ENCODE results near the gene SIGLEC11.
"Not testable (repeated sequence)": the region's sequence is repeated elsewhere in the genome, so short reads cannot be mapped to it uniquely, and the experiment has no call there.

The SIGLEC11 gene

DNA sequence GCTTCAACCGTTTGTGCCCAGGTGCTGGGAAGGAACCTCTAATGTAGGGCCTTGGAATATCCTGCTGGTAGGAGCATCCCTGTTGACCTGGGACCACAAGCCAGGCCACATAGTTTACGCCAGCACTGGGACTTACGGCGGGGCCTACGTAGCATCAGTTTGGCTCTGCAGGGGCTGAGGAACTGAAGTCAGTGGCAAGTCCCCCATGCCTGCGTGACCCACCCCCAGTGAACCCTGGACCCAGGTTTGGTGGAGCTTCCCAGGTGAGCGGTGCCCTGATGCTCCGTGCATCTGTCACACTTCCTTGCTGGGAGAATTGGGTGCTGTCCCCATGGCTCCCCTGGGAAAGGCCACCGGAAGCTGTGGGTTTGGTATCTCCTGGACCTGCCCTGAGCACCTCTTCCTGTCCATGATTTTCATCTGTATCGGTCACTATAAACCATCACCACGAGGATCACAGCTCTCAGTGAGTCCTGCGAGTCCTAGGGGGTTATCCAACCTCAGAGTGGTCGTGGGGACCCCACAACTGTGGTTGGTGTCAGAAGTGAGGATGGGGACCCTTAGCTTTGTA lies 9.9 kb downstream of the SIGLEC11 start:
- no peak for DNase-seq (ENCODE audit: low read depth)

DNA sequence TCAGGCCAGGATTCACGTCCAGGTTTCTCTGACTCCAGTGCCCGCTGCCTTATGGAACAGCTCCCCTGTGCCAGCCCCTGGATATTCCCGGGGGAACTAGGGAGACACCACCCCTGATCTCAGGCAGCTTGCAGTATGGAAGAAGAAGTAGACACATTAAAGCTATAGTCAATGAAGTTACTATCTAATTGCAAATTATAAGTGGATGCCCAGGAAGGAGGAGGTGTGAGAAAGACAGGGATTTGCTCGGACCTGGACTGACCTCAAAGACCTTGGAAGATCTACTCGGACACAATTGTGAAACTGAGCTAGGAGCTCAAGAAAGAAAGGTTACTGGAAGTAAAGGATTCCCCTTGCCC lies 10.4 kb downstream of the SIGLEC11 start:
- DNase-seq (ENCODE audit: low read depth), result no peak

- DNase-seq (ENCODE audit: low read depth), result peak; percentile 36
Measured at GRCh38 chr19:49949742-49950589, 11.0 kb downstream of the SIGLEC11 start.

DNA sequence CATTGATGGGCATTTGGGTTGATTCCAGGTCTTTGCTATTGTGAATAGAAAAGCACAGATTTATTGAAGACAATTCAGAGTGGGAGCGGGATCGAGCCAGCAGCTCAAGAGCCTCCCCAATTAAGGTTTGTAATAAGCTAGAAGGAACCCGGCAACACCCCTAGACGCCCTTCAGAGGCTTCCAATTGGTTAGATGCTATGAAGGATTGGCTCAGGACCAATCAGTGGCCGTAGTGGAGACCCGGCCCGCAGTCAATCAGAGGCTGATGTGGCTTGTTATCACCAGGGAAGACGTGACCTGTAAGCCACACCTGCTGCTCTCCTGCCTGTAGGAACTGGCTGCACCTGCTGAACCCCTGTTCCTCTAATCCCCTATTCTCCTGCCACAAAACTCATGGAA lies 14.6 kb downstream of the SIGLEC11 start:
- no peak for DNase-seq (ENCODE audit: low read depth)

- DNase-seq (ENCODE audit: low read depth), result not testable (repeated sequence)
Measured at GRCh38 chr19:49944567-49944966, 16.4 kb downstream of the SIGLEC11 start.

GRCh38 chr19:49940482-49940791 lies 20.5 kb downstream of the SIGLEC11 start:
- DNase-seq (ENCODE audit: low read depth), result no peak

DNA sequence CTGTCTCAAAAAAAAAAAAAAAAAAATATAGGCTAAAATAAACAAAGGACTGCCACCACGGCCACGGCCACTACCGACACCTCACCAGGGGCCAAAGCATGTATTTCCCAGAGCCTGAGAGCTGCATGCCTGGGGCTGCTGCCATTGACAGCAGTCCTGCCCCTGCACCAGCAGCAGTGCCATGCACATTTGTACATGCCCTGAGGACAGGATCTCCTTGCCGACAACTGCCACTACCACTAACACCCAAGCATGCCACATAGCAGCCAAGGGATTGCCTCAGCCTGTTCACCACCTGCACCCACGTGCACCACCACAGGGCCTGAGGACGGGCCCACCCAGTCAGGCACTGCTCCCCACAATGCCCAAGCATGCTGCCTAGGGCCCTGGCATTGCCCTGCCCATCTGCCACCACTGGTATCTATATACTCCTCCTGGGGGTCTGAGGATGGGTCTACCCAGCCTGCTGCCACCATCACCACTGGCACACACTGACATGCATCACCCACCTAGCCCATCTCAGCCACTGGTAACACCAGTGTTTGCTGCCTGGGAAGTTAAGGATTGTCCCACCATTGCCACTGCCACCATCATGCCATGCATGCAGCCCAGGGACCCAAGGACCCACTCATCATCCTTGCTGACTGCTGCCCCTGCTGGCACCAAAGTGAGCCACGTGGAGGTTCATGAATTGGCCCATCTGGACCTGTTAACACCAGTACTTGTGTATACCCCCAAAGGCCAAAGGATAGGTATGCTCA lies 21.1 kb downstream of the SIGLEC11 start:
- no peak for DNase-seq (ENCODE audit: low read depth)

DNA sequence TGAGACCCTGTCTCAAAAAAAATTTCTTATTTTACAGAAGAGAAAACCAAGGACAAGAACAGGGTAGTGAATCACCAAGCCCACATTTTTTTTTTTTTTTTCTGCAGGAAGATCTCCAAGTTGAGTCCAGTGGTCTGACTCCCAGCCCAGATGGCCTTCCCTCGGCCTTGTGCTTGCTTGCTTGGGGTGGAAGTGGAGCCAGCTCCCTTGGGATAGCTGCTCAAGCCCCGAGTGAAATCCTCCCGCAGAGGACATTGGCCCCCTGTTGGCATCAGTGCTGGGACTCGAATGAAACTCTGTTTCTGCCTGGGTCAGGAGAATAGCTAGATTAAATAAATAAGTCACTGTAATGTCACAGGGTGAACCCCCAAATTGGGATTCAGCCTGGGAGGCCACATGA lies 22.3 kb downstream of the SIGLEC11 start:
- DNase-seq (ENCODE audit: low read depth), result no peak

DNA sequence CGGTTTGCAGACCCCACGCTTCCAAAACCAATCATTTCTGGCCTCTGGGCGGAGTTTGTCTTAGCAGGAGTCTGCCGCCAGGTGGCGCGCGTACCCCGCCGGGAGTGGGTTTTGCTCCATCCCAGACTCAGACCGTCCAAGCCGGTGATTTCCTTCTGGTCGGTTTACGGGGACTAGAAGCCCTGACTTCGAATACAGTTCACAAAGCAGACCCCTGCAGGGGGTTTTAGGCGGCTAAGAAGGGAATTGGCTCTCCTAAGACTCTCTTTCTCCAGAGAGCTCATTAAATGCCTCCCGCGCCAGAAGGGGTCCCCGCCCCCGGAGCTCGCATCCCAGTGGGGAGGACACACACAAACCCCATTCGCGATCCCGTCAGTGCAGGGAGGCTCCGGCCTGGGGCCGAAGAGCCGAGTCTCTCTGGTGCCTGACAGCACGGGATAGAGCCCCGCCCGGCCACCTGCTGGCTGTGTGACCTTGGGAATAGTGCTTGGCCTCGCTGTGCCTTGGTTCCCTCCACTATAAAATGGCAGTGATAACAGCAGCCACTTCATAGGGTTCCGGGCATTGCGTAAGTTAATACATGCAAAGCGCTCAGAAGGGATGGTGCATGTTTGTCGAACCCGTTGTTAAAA lies 23.1 kb downstream of the SIGLEC11 start:
- DNase-seq (ENCODE audit: low read depth), result peak; percentile 35

DNA sequence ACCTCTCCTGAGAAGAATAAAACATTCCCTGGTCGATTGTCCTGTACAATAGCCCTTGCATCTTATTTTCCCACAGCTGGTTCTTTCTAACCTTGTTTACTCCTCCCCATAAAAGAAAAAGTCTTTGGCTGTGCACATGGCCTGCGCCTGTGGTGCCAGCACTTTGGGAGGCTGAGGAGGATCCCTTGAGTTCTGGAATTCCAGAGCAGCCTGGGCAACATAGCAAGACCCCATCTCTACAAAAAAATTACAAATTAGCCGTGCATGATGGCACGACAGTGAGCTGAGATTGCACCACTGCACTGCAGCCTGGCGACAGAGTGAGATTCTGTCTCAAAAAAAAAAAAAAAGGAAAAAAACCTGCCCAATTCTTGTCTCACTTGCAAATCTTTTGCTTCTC lies 24.4 kb downstream of the SIGLEC11 start:
- DNase-seq (ENCODE audit: low read depth), result no peak

GRCh38 chr19:49933643-49934042 lies 27.3 kb downstream of the SIGLEC11 start:
- no peak for DNase-seq (ENCODE audit: low read depth)

DNA sequence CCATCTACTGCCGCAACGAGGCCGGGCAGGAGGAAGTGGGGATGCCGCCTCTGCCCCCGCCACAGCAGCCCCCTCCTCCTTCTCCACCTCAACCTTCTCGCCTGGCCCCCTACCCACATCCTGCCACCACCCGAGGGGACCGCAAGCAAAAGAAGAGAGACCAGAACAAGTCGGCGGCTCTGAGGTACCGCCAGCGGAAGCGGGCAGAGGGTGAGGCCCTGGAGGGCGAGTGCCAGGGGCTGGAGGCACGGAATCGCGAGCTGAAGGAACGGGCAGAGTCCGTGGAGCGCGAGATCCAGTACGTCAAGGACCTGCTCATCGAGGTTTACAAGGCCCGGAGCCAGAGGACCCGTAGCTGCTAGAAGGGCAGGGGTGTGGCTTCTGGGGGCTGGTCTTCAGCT lies 28.2 kb downstream of the SIGLEC11 start:
- DNase-seq (ENCODE audit: low read depth), result no peak

GRCh38 chr19:49932041-49932451 lies 28.9 kb downstream of the SIGLEC11 start:
- DNase-seq (ENCODE audit: low read depth), result no peak

DNA sequence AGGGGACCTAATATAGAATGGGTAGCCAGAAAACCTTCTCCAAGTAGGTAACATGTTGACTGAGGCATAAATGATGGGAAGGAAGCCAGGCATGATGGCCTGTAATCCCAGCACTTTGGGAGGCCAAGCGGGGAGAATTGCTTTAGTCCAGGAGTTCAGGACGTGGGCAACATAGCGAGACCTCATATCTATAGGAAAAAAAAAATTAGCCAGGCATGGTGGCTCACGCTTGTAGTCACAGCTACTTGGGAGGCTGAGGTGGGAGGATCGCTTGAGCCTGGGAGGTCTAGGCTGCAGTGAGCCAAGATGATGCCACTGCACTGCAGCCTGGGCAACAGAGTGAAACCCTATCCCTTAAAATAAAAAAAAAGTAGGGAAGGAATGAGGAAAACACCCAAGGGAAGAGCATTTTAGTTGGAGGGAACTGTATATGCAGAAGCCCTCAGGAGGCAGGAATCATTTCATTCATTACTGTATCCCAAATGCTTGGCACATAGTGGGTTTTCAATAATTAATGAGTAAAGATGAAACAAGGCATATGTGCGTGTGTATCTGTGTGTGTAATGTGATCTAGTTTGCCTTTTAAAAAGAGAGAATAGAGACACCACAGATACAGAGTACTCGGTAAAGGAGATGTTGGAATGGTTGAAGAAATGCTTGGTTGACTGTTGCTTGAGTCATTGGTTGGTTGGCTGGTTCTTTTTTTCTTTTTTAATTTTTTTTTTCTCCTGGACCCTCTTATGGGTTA lies 29.5 kb downstream of the SIGLEC11 start:
- DNase-seq (ENCODE audit: low read depth), result no peak

- no peak for DNase-seq (ENCODE audit: low read depth)
Measured at GRCh38 chr19:49930483-49931011, 30.4 kb downstream of the SIGLEC11 start.

DNA sequence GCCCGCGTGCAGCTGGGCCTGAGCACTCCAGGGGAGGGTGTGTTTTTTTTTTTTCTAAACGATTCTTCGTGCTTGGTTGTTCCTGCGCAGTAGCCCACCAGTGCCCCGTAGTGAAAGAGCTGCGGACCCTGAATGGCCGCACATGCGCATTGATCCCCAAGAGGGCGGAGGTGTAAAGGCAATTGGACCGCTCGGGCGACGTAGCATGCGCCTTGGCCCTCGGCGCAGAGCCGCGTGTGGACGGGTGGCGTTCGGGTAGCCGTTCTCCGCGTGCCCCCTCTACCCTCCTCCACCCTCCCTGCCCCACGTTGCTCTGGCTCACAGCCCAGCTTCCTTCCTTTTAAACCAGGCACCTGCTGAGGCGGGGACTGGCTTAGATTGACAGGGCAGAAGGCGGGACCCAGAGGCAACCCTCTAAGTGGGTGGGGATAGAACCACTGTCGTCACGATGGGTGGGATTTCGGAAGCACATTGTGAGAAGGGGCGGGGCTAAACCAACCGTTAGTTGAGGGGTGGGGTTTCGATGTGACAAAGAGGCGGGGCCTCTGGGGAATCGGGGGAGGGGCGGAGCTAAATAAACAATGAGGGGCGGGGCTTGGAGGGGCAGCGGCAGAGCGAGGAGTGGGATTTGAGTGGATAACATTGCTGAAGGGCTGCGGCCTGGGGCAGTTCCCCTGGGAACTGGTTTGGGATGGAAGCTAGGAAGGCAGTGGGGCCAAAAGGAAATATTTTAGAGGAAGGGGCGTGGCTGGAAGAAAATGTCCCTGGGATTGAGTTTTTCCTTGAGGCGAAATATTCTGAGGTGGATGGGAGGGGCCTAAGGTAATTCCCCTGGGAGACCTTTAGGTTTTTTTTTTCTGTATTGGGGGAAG lies 31.1 kb downstream of the SIGLEC11 start:
- peak; percentile 88 for DNase-seq (ENCODE audit: low read depth)

DNA sequence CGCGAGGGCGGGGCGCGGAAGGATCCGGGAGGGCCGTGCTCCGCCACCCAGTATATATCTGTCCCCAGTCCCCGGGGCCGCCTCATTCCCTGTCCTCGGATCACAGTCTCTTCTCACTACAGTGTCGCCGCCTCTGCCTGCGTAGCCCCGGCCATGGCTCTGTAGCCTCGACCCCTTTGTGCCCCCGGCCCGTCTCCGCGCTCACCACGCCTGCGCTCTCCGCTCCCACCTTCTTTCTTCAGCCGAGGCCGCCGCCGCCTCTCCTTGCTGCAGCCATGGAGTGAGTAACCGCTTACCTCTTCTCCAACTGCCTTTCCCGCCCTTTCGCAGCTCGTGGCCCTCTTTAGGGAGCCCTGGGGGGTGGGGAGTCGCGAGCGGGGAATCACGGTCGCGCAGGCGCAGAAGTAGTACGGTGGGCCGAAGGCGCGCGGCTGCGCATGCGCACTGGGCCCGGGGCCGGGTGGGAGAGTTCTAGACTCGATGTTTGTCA lies 31.8 kb downstream of the SIGLEC11 start, which contains the start of the genes ATF5 and NUP62:
ATF5 (plus strand) TSS at position 85 of the 490 bp plus-strand sequence. CDS start 1,646 bp downstream, outside the sequence.
NUP62 (minus strand) TSS at position 384 of the 490 bp plus-strand sequence. CDS start 19,697 bp downstream, outside the sequence.
- DNase-seq (ENCODE audit: low read depth), result peak; percentile 72

DNA sequence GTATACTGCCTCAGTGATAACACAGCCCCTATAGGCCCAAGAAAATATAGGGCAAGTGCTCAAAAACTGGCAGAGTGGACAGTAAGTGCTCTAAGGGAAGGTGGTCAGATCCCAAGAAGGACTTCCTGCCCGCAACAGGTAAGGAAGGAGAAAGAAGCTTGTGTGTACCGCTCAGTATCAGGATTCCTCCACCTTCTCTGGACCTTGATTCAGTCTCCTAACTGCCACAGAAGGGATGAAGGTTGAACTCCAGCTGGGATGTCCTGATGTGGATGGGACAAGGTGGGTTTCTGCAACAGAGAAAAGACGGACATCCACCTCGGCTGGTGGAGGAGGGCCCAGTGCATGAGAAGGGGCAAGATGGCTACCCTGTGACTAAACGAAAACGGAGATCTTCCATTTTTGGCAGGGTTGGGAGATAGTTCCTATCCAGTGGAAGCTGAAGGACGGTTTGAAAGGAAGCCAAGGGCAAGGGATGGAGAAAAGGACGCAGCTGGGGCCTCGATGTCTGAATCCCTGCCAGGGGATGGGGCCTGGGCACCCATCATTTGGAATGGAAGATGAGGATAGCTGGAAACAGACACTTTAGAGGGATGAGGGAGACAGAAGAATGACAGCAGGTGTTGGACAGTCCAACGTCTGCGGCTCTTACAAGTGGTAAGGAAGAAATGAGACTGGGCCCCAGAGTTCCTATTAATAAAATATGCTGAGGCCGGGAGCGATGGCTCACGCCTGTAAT lies 33.3 kb downstream of the SIGLEC11 start:
- DNase-seq (ENCODE audit: low read depth), result no peak

DNA sequence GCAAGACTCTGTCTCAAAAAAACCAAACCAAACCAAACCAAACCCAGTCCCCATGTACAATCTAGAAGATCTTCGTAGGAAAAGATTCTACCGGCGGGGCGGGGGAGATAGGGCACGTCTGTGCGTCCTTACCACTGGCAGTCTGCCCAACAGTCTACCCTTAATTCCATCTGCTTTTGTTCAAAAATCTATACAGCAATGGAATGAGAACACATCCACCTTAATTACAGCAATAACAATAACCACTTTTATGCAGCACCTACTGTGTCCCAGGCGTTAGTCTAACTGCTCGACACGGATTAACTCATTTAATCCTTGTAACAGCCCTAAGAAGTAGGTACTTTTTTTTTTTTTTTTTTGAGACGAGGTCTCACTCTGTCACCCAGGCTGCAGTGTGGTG lies 34.5 kb downstream of the SIGLEC11 start:
- no peak for DNase-seq (ENCODE audit: low read depth)

DNA sequence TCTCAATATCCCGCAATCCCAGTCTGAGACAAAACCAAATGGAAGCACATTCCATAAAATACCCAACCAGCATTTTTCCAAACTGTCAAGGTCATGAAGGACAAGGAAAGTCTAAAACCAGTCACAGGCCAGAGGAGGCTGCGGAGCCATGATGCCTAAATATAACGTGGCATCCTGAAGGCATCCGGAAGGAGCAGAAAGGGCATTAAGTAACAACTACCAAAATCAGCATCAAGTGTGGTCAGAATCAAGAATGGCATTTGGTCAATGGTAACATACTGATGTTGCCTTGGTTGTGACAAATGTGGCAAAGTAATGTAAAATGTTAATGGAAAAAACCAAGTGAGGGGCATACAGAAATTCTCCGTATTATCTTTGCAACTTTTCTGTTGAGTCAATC lies 35.5 kb downstream of the SIGLEC11 start:
- DNase-seq (ENCODE audit: low read depth), result no peak
